Measurements from ENCODE around the gene SARDH.
A peak's percentile ranks its signal among the peaks of the same experiment; 100 is the strongest.

SARDH gene

GRCh38 chr9:133763272-133764183, 25.4 kb upstream of the SARDH start:
- TF ChIP-seq CTCF (IDR thresholded peaks at IDR 0.05; ENCODE audit: control insufficient read depth, insufficient read depth, low read depth, low read length, missing control alignments): no peak
- H3K4me3 ChIP-seq (ENCODE audit: control insufficient read depth, low read depth, low read length): no peak overlapping the region
- DNase-seq (ENCODE audit: low read depth): peak; percentile 7

GRCh38 chr9:133762488-133763271, 24.5 kb upstream of the SARDH start:
- TF ChIP-seq CTCF (IDR thresholded peaks at IDR 0.05; ENCODE audit: control insufficient read depth, insufficient read depth, low read depth, low read length, missing control alignments): no peak
- H3K4me3 ChIP-seq (ENCODE audit: control insufficient read depth, low read depth, low read length): no peak overlapping the region
- no peak for DNase-seq (ENCODE audit: low read depth)

- H3K4me3 ChIP-seq (ENCODE audit: control insufficient read depth, low read depth, low read length): no peak overlapping the region
- no peak for TF ChIP-seq CTCF (IDR thresholded peaks at IDR 0.05; ENCODE audit: control insufficient read depth, insufficient read depth, low read depth, low read length, missing control alignments)
- DNase-seq (ENCODE audit: low read depth): no peak
Observed at GRCh38 chr9:133761641-133762248, 23.6 kb upstream of the SARDH start.

- DNase-seq (ENCODE audit: low read depth): no peak
- no peak for TF ChIP-seq CTCF (IDR thresholded peaks at IDR 0.05; ENCODE audit: control insufficient read depth, insufficient read depth, low read depth, low read length, missing control alignments)
- no peak overlapping the region for H3K4me3 ChIP-seq (ENCODE audit: control insufficient read depth, low read depth, low read length)
Observed at GRCh38 chr9:133760713-133761290, 22.6 kb upstream of the SARDH start.

- no peak for DNase-seq (ENCODE audit: low read depth)
- no peak overlapping the region for H3K4me3 ChIP-seq (ENCODE audit: control insufficient read depth, low read depth, low read length)
- TF ChIP-seq CTCF (IDR thresholded peaks at IDR 0.05; ENCODE audit: control insufficient read depth, insufficient read depth, low read depth, low read length, missing control alignments): no peak
Observed at GRCh38 chr9:133759946-133760345, 21.8 kb upstream of the SARDH start.
